Measurements from ENCODE around the gene RSPO1. TPM values are rescaled to one million over a fixed set of nuclear protein-coding genes. Genes with fewer than 3 reads are reported as not detected.
"Not testable (repeated sequence)": the region's sequence is repeated elsewhere in the genome, so short reads cannot be mapped to it uniquely, and the experiment has no call there.

Gene RSPO1
- total RNA-seq (2014; rRNA removed; shearing (Covaris generic)) = not detected in 2 replicates

- DNase-seq (ENCODE audit: low read depth) = no peak
Measured at GRCh38 chr1:37634244-37634991, at the start of gene RSPO1. RSPO1 (minus strand) TSS chr1:37634892; CDS start chr1:37629661, 5,231 bp downstream.

- not testable (repeated sequence) for DNase-seq (ENCODE audit: low read depth)
Measured at GRCh38 chr1:37684182-37684581, 49.5 kb upstream of the RSPO1 start.

- DNase-seq (ENCODE audit: low read depth) = peak; percentile 66
Measured at GRCh38 chr1:37682334-37682987, 47.8 kb upstream of the RSPO1 start.

GRCh38 chr1:37680933-37681332 is 46.2 kb upstream of the RSPO1 start:
- DNase-seq (ENCODE audit: low read depth) = no peak

- DNase-seq (ENCODE audit: low read depth) = no peak
Measured at GRCh38 chr1:37677808-37678207, 43.1 kb upstream of the RSPO1 start.

GRCh38 chr1:37677143-37677439 is 42.4 kb upstream of the RSPO1 start:
- DNase-seq (ENCODE audit: low read depth) = no peak

- no peak for DNase-seq (ENCODE audit: low read depth)
Measured at GRCh38 chr1:37676281-37677142, 41.8 kb upstream of the RSPO1 start.

GRCh38 chr1:37673920-37674319 is 39.2 kb upstream of the RSPO1 start:
- DNase-seq (ENCODE audit: low read depth) = peak; percentile 21

- no peak for DNase-seq (ENCODE audit: low read depth)
Measured at GRCh38 chr1:37672136-37672870, 37.6 kb upstream of the RSPO1 start.

GRCh38 chr1:37671261-37671660 is 36.6 kb upstream of the RSPO1 start:
- no peak for DNase-seq (ENCODE audit: low read depth)

GRCh38 chr1:37670133-37670532 is 35.4 kb upstream of the RSPO1 start:
- DNase-seq (ENCODE audit: low read depth) = no peak

GRCh38 chr1:37667023-37667671 is 32.5 kb upstream of the RSPO1 start:
- no peak for DNase-seq (ENCODE audit: low read depth)

GRCh38 chr1:37666241-37666867 is 31.7 kb upstream of the RSPO1 start:
- no peak for DNase-seq (ENCODE audit: low read depth)

- no peak for DNase-seq (ENCODE audit: low read depth)
Measured at GRCh38 chr1:37663426-37664000, 28.8 kb upstream of the RSPO1 start.

- no peak for DNase-seq (ENCODE audit: low read depth)
Measured at GRCh38 chr1:37662031-37662755, 27.5 kb upstream of the RSPO1 start.

GRCh38 chr1:37661401-37661800 is 26.7 kb upstream of the RSPO1 start:
- DNase-seq (ENCODE audit: low read depth) = peak; percentile 55

GRCh38 chr1:37660664-37661063 is 26.0 kb upstream of the RSPO1 start:
- no peak for DNase-seq (ENCODE audit: low read depth)

GRCh38 chr1:37658486-37658885 is 23.8 kb upstream of the RSPO1 start:
- no peak for DNase-seq (ENCODE audit: low read depth)

GRCh38 chr1:37657620-37658412 is 23.1 kb upstream of the RSPO1 start:
- DNase-seq (ENCODE audit: low read depth) = no peak

Measured in M059J (cell line).